ENCODE results near the gene TMEM245. TPM values are rescaled to one million over a fixed set of nuclear protein-coding genes. Genes with fewer than 3 reads are reported as not detected.

Gene TMEM245
- total and polyA plus RNA-seq, 2 of the 13 experiments (the other 11 are each of a cell fraction or from before 2014, with no cell fraction given) = 53.5 to 55.4 TPM

DNA sequence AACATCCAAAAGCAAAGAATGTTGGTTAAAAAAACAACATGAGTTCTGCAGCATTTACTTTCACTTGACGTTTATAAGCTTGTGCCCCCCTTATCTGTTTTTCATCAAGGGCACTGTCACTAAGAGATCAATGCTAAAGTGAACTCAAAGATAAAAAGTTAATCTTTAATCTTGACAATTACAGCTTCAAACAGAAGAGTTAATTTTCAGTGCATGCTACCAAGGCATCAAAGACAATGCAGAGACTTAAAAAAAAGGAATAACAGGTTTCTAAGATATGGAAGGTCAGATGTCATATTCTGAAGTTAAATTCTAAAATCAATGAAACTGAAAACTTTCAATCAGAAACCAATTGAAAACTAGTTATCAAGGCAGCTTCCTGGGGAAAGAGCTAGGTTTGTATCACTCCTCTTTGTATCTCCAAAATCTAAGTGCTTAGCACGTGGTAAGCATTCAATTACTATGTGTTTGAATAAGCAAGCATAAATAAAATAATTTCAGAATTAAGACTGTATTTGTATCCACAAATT lies 37.6 kb downstream of the TMEM245 start (continued):
- TF ChIP-seq GABPA (IDR thresholded peaks at IDR 0.05; ENCODE audit: low read depth, low read length) (no peak), GABPA (CRISPR knock-in tag; IDR thresholded peaks at IDR 0.05; ENCODE audit: low read depth) (peak; percentile 44; the same call in 1 of the 2 replicates), PBX2 (CRISPR knock-in tag; IDR thresholded peaks at IDR 0.05) (peak; percentile 45; the same call in 1 of the 2 replicates), ZNF672 (CRISPR knock-in tag; IDR thresholded peaks at IDR 0.05) (no peak), ZMYM3 (CRISPR knock-in tag; IDR thresholded peaks at IDR 0.05) (no peak), ZSCAN25 (CRISPR knock-in tag; IDR thresholded peaks at IDR 0.05) (no peak), IRF2 (CRISPR knock-in tag; IDR thresholded peaks at IDR 0.05) (no peak; the same call in 1 of the 2 replicates), TCF7L2 (IDR thresholded peaks at IDR 0.05; ENCODE audit: low read depth, low read length) (peak; percentile 90), ZNF577 (CRISPR knock-in tag; IDR thresholded peaks at IDR 0.05; ENCODE audit: borderline replicate concordance, low read depth) (no peak), ZNF792 (CRISPR knock-in tag; IDR thresholded peaks at IDR 0.05) (peak; percentile 45; the same call in 1 of the 2 replicates), KLF12 (CRISPR knock-in tag; IDR thresholded peaks at IDR 0.05; ENCODE audit: borderline replicate concordance) (0 out of 2 replicates have a peak, but pooled peaks have one; percentile 25), CREB3 (CRISPR knock-in tag; IDR thresholded peaks at IDR 0.05) (0 out of 2 replicates have a peak, but pooled peaks have one; percentile 44), EP300 (IDR thresholded peaks at IDR 0.05; ENCODE audit: low read depth in 2 of 2, low read length in 2 of 2) (peak in 1 of 2 experiments; percentile 98; a peak in 2 of 4 replicates), EP300 (CRISPR knock-in tag; IDR thresholded peaks at IDR 0.05; ENCODE audit: borderline replicate concordance) (peak; percentile 87; the same call in 1 of the 2 replicates), SOX13 (IDR thresholded peaks at IDR 0.05) (0 out of 2 replicates have a peak, but pooled peaks have one; percentile 18), SOX13 (CRISPR knock-in tag; conservative IDR thresholded peaks at IDR 0.05 in 1 of 2, IDR thresholded peaks at IDR 0.05 in 1 of 2) (peak in 1 of 2 experiments; percentile 97; a peak in 2 of 4 replicates), ZNF335 (CRISPR knock-in tag; IDR thresholded peaks at IDR 0.05) (no peak), ELF1 (CRISPR knock-in tag; IDR thresholded peaks at IDR 0.05) (no peak), ZNF704 (CRISPR knock-in tag; IDR thresholded peaks at IDR 0.05; ENCODE audit: borderline replicate concordance) (no peak), ZSCAN5A (CRISPR knock-in tag; IDR thresholded peaks at IDR 0.05; ENCODE audit: borderline replicate concordance) (no peak), KAT2B (IDR thresholded peaks at IDR 0.05; ENCODE audit: borderline replicate concordance, low read depth, low read length) (no peak), MYC (CRISPR knock-in tag; IDR thresholded peaks at IDR 0.05; ENCODE audit: borderline replicate concordance) (no peak), ZNF451 (CRISPR knock-in tag; IDR thresholded peaks at IDR 0.05) (no peak)
- TF ChIP-seq, protein P1, sequence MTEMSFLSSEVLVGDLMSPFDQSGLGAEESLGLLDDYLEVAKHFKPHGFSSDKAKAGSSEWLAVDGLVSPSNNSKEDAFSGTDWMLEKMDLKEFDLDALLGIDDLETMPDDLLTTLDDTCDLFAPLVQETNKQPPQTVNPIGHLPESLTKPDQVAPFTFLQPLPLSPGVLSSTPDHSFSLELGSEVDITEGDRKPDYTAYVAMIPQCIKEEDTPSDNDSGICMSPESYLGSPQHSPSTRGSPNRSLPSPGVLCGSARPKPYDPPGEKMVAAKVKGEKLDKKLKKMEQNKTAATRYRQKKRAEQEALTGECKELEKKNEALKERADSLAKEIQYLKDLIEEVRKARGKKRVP (CRISPR knock-in tag; IDR thresholded peaks at IDR 0.05) = peak in 1 of 2 experiments; percentile 39; a peak in 1 of 4 replicates

All from HepG2 (cell line).